Body of pancreas (tissue), 4 donors: ENCODE data around the gene LRRC45. TPM values are rescaled to one million over a fixed set of nuclear protein-coding genes. Genes with fewer than 3 reads are reported as not detected.

Experiments
- ATAC-seq: fragments of 150-250 bp; one replicate; pipeline ENCODE4 v1.9.1; 2016
- DNase-seq, 4 donors: peaks; one replicate each; pipeline ENCODE4 v3.0.0-alpha.2; 2019
- H3K27ac ChIP-seq, 4 donors: fragments of 200-600 bp; sonication (generic); 1 replicate in 3 of 4; 2 replicates in 1 of 4; pipeline versions ENCODE4 v1.5.1 to v1.6.1; 2016 to 2019; ENCODE audit warnings: mild to moderate bottlenecking in 1 of 4, mixed read lengths in 1 of 4, moderate library complexity in 1 of 4
- H3K27me3 ChIP-seq, 2 donors: fragments of 200-600 bp; sonication (generic); one replicate each; pipeline ENCODE4 v1.6.0; 2016; ENCODE audit warnings: mild to moderate bottlenecking in 1 of 2
- H3K36me3 ChIP-seq, 2 donors: fragments of 200-600 bp; sonication (generic); replicated peaks in 1 of 2; 2 replicates each; pipeline ENCODE4 v1.5.1; 2016; ENCODE audit warnings: low read depth in 2 of 2; ENCODE audit not compliant: insufficient read depth in 1 of 2
- H3K4me1 ChIP-seq: fragments of 200-600 bp; sonication (generic); one replicate; pipeline ENCODE4 v1.6.0; 2016
- H3K4me3 ChIP-seq, 2 donors: fragments of 200-600 bp; sonication (generic); 1 replicate in 1 of 2; 2 replicates in 1 of 2; pipeline ENCODE4 v1.5.1; 2016 to 2019
- H3K9me3 ChIP-seq, 3 donors: fragments of 200-600 bp; sonication (generic); 1 replicate in 2 of 3; 2 replicates in 1 of 3; pipeline ENCODE4 v1.5.1; 2016
- POLR2A ChIP-seq, 3 donors: fragments of 450-650 bp; IDR thresholded peaks; one replicate each; pipeline ENCODE4 v1.6.1; 2016; ENCODE audit warnings: antibody characterized with exemption in 3 of 3, mild to moderate bottlenecking in 2 of 3
- WGBS, 2 donors: methylation state at CpG; one replicate each; pipeline ENCODE4 v1.1.5; 2017; 5-methylcytosine and 5-hydroxymethylcytosine counted together
- intact Hi-C: fragments of 100-400 bp; cut with DNase I; formaldehyde crosslinking; loops from one replicate; pipeline ENCODE4 v1.15.1; 2023
- total RNA-seq, 2 donors: library from RNA; depleted of rRNA; stranded (reverse); fragments of >200 nt; gene quantifications; one replicate each; pipeline ENCODE4 v1.1.0, GENCODE V29; 2016
- TF ChIP-seq, protein P1 (sequence below), 7 experiments: fragments of 450-650 bp in 4 of 7; fragments of 200-600 bp in 3 of 7; sonication (generic) in 3 of 7; IDR thresholded peaks; one replicate each; pipeline ENCODE4 v1.5.1; 2016 to 2019; ENCODE audit warnings: antibody characterized with exemption in 7 of 7

LRRC45 gene
- total RNA-seq, 2 donors from 2014 or later = 8.0 to 36.3 TPM

DNA sequence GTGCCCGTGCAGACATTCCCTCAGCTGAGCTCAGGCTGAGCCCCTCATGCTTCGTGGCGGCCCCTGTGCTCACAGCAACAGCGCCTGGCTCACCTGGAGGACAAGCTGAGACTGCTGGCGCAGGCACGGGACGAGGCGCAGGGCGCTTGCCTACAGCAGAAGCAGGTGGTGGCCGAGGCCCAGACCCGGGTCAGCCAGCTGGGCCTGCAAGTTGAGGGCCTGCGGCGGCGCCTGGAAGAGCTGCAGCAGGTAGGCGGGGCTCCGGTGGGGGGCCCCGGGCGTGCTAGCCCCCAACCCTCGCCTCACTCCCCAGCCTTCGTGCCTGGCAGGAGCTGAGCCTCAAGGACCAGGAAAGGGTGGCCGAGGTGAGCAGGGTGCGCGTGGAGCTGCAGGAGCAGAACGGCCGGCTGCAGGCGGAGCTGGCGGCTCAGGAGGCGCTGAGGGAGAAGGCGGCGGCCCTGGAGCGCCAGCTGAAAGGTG is 6.9 kb downstream of the LRRC45 start:
- H3K4me3 ChIP-seq = no peak overlapping the region
- peaks cover 21% of the 10 kb centered on the region for H3K4me1 ChIP-seq
- no peaks in the 10 kb centered on the region for H3K36me3 ChIP-seq
- H3K27ac ChIP-seq = no peak overlapping the region
- DNase-seq (no peak), ATAC-seq (peak; percentile 2)
- no peaks in the 10 kb centered on the region for H3K27me3 ChIP-seq
- 56 to 82% methylated on average over 13 to 30 of the region's 31 CpGs for WGBS, 2 donors
- intact Hi-C loops = loop anchor here (5.0 kb wide), 1 partner anchor 127 kb away; no protein-coding TSS in a partner anchor
- TF ChIP-seq, protein P1, sequence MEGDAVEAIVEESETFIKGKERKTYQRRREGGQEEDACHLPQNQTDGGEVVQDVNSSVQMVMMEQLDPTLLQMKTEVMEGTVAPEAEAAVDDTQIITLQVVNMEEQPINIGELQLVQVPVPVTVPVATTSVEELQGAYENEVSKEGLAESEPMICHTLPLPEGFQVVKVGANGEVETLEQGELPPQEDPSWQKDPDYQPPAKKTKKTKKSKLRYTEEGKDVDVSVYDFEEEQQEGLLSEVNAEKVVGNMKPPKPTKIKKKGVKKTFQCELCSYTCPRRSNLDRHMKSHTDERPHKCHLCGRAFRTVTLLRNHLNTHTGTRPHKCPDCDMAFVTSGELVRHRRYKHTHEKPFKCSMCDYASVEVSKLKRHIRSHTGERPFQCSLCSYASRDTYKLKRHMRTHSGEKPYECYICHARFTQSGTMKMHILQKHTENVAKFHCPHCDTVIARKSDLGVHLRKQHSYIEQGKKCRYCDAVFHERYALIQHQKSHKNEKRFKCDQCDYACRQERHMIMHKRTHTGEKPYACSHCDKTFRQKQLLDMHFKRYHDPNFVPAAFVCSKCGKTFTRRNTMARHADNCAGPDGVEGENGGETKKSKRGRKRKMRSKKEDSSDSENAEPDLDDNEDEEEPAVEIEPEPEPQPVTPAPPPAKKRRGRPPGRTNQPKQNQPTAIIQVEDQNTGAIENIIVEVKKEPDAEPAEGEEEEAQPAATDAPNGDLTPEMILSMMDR (IDR thresholded peaks at IDR 0.05) = no peak
- H3K9me3 ChIP-seq = no peaks in the 10 kb centered on the region

DNA sequence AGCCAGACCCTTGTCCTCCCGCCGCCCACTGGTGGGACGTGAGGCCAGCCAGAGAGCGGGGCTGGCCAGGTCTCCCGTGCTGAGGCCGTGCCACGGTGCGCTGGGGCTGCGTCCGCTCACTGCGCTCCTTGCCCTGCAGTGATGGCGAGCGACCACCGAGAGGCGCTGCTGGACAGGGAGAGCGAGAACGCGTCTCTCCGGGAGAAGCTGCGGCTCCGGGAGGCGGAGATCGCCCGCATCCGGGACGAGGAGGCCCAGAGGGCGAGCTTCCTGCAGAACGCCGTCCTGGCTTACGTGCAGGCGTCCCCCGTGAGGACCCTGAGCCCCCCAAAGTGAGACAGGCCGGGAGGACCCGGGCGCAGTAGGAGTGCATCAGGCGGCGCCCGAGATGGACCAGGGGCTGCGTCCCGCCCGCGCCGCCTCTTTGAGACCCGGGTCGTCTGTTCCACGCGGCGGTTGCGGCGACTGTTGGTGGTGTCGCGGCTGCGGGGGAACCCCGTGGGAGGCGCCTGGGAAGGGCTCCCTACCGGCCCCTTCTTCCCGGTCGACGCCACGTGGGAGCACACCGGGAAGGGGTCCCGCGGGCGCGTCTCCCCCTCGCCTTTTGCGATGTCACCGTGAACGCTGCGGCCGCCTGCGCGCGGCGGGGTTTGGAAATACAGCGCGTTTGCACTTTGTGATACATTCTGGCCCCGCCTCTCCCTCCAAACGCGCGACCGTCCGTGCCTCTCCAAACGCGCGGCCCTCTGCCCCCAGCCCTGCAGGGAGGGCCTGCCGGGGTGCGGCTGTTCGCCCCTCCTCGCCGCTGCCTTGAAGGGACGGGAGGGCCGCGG is 7.6 kb downstream of the LRRC45 start:
- intact Hi-C loops = no loop called here
- Histone ChIP-seq H3K9me3 (no peaks in the 10 kb centered on the region), H3K36me3 (no peaks in the 10 kb centered on the region), H3K4me3 (peak overlapping the region in 1 of 2 donors; percentile 18), H3K4me1 (peaks cover 23% of the 10 kb centered on the region), H3K27ac (peak overlapping the region in 1 of 4 donors; percentile 31), H3K27me3 (no peaks in the 10 kb centered on the region)
- TF ChIP-seq, protein P1 (IDR thresholded peaks at IDR 0.05) = peak; percentile 89 to 98 (median 96)
- no peak for TF ChIP-seq POLR2A (IDR thresholded peaks at IDR 0.05)
- DNase-seq (peak; percentile 80 to 86 (median 84)), ATAC-seq (peak; percentile 87)
- 0% methylated on average over 82 of the region's 94 CpGs; no CpG with 5 or more reads in 1 of the 2 donors for WGBS, 2 donors

DNA sequence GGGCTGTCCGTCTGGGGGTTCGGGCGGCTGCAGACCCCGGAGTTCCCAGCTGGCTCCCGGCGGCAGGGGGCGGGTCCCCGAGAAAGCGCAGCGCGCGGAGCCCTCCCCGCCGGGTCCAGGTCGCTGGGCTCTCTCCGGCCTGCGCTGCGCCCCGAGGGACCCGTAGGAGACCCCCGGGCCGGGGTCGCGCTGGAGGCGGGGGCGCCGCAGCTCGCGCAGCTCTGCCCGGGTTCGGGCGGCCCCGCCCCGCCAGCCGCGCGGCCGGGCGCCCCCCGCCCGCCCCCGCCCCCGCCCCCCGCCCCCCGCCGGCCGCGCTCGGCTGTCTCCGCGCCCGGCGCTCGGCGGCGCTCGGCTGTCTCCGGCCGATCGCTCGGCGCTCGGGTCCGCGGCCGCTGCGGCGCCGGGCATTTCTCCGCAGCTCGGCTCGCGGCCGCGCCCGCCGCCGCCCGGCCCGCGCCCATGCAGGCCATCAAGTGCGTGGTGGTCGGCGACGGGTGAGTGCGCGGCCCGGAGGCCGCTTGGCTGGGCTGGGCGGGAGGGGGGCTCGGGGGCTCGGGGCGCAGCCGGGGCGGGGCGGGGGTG is 8.3 kb downstream of the LRRC45 start, which contains the start of gene RAC3:
Gene RAC3, plus strand, starts transcription at position 376 of the 582 bp plus-strand sequence. Its CDS starts 84 bp downstream, at position 460.
- no peak for TF ChIP-seq POLR2A (IDR thresholded peaks at IDR 0.05)
- TF ChIP-seq, protein P1 (IDR thresholded peaks at IDR 0.05) = no peak
- peak within 1 kb of the TSS in 1 of 4 donors; percentile 31 for H3K27ac ChIP-seq
- H3K27me3 ChIP-seq = no peaks in the 10 kb centered on the region
- no peaks in the 10 kb centered on the region for H3K9me3 ChIP-seq
- ATAC-seq = peak; percentile 46
- H3K36me3 ChIP-seq = no peaks in the 10 kb centered on the region
- WGBS, 2 donors = 1% methylated on average over 25 of the region's 96 CpGs; no CpG with 5 or more reads in 1 of the 2 donors
- H3K4me1 ChIP-seq = peaks cover 30% of the 10 kb centered on the region
- peak within 1 kb of the TSS in 1 of 2 donors; percentile 18 for H3K4me3 ChIP-seq
- intact Hi-C loops = no loop called here
- DNase-seq = no peak

DNA sequence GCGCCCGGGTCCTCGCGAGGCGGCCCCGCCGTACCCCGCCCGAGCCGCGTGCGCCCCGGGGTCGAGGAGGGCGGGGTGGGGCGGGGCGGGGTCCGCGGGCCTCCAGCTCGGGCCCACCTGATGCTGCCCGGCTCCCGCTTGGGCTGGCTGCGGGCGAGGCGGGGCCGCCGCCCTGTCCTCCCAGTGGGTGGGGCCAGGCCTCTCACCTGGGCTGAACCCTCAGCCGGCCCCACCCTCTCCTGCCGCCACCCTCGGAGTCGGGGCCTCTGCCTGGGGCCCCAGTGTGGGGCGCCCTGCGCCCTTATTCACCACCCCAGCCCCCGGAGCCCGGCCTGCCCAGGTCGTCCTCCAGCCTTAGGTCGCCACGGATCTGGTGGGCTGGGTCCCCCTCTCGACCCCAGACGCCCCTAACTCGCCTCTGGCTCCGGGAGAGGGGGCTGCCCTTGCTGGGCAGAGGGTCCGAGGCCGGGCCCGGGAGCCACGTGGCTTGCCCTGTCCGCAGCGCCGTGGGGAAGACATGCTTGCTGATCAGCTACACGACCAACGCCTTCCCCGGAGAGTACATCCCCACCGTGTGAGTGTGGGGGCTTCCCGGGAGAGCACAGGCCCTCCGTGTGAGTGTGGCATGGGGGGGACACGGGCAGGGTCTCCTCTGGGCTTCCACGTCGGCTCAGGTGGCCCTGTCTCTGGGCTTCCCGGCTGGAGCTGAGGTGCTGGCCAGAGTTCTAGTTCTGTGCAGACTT is 9.0 kb downstream of the LRRC45 start:
- Histone ChIP-seq H3K9me3 (no peaks in the 10 kb centered on the region), H3K36me3 (no peaks in the 10 kb centered on the region), H3K4me1 (peaks cover 36% of the 10 kb centered on the region), H3K27me3 (no peaks in the 10 kb centered on the region), H3K4me3 (no peak overlapping the region), H3K27ac (no peak overlapping the region)
- intact Hi-C loops = no loop called here
- peak; percentile 47 for ATAC-seq
- DNase-seq = peak; percentile 53 to 75 (median 58)
- WGBS, 2 donors = 19 to 53% methylated on average over 3 to 37 of the region's 59 CpGs
- TF ChIP-seq POLR2A (IDR thresholded peaks at IDR 0.05) = no peak
- TF ChIP-seq, protein P1 (IDR thresholded peaks at IDR 0.05) = no peak
